PC-3 (cell line): ENCODE data around the gene APCDD1L.

ENCODE experiments used
- EZH2 ChIP-seq: fragments of 300-600 bp; sonication (generic); IDR thresholded peaks from one replicate; pipeline ENCODE4 v1.6.1; 2017; ENCODE audit warnings: antibody characterized with exemption, mild to moderate bottlenecking, low read length; ENCODE audit not compliant: unreplicated experiment
- EZH2phosphoT487 ChIP-seq: fragments of 300-600 bp; sonication (generic); IDR thresholded peaks from 2 replicates; pipeline ENCODE4 v1.6.1; 2018; ENCODE audit warnings: mild to moderate bottlenecking, antibody characterized with exemption, low read length, borderline replicate concordance

DNA sequence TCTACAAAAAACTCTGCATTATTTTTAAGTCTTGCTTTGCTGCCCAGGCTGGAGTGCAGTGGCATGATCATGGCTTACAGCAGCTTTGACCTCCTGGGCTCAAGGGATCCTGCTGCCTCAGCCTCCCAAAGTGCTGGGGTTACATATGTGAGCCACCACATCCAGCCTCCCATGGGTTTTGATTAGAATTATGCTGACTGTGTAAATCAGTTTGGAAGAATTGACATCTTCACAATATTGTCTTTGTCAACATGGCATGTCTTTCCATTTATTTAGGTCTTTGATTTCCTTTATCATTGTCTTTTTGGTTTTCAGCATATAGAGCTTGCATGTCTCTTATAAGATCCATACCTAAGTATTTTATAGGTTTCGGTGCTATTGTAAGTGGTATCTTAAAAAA, 13.2 kb upstream of the APCDD1L start:
- TF ChIP-seq EZH2phosphoT487 (no peak), EZH2 (no peak)
